HG02763 (cell line): ENCODE measurements around the gene MFSD6L.

ENCODE experiments used
- ATAC-seq: cut with Tn5 transposase; IDR thresholded peaks from one replicate; pipeline ENCODE4 v1.9.1; 2021; ENCODE audit warnings: mild to moderate bottlenecking, moderate library complexity; ENCODE audit not compliant: unreplicated experiment

Gene MFSD6L

DNA sequence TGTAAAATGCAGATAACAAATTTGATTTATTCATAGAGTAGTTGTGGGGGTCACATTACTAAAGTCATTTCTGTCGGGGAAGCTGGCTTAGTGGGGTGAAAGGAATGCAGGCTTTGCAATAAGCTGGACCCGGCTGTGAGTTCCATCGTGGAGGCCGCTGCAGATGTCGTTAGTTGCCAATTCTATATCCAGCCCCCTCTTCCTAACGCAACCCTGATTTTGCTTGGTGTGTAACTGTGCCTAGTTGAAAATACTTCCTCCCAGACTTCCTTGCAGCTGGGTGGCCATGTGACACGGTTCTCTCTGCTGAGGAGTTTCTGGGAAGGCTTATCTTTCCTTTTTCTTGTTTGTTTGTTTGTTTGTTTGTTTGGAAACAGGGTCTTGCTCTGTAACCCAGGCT lies 4.5 kb downstream of the MFSD6L start:
- no peak for ATAC-seq

- no peak for ATAC-seq
Measured at GRCh38 chr17:8793649-8794048, 5.5 kb downstream of the MFSD6L start.

GRCh38 chr17:8792646-8793045 lies 6.5 kb downstream of the MFSD6L start:
- no peak for ATAC-seq

- no peak for ATAC-seq
Measured at GRCh38 chr17:8791910-8792270, 7.3 kb downstream of the MFSD6L start.

DNA sequence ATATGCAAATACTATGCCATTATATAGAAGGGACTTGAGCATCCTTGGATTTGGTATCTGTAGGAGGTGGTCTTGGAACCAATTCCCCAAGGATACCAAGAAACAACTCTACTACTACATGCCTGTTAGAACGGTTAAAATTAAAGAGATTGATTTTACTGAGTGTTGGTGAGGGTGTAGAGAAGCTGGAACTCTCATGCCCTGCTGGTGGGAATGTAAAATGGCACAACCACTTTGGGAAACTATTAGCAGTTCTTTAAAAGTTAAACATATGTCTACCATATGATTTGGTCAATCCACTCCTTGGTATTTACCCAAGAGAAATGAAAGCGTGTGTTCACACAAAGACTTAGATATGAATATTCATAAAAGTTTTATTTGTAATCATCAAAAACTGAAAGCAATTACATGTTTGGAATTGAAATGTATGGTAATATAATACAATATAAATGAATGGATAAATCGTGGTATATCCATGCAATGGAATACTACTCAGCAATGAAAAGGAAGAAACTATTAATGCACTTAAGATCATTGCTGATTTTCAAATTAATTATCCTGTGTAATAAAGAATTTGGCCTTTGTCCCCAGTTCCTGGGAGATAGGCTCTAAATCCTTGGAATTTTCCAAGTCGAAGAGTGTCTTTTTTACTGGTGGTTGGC lies 7.8 kb downstream of the MFSD6L start:
- ATAC-seq: no peak

GRCh38 chr17:8789743-8790142 lies 9.4 kb downstream of the MFSD6L start:
- ATAC-seq: no peak

- no peak for ATAC-seq
Measured at GRCh38 chr17:8788998-8789397, 10.2 kb downstream of the MFSD6L start.

DNA sequence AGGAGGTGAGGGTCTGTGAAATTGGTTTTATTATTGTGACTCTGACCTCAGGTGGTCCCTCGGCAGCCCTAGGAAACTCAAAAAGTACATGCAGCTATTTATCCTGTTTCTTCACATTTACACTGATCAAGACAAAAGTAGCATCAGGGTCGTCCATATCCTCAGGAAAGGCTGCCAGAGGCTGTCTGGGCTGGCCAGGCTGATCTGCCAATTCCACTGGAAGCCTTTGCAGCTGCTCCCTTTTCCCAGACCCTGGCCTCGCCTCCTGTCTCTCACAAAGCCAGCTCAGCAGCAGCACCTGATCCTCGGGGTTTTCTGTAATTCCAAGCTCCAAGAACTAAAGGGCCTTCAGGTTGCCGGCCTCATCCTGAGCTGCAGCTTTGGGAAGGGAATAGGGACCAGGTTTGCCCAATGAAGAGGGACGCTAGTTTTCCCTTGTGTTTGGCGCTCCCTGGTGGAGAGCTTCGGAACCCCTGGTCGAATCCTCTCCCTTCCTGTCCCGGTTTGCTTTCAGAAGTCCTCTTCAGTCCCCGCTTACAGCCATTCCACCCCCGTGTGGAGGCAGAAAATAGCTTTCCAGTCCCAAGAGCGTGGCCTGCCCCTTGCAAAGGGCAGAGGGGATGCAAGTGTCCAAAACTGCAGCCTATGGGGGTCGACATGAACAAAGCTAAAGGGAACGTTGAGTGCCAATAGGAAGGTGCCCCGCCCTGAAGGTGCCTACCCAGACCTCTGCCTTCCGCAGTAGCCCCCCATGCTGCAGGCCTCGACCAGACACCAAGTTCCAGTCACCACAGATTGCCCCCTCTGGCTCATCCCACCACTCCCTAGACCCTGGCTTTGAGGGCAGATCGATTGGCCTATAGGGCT lies 13.4 kb downstream of the MFSD6L start:
- ATAC-seq: no peak

- no peak for ATAC-seq
Measured at GRCh38 chr17:8782176-8782575, 17.0 kb downstream of the MFSD6L start.

DNA sequence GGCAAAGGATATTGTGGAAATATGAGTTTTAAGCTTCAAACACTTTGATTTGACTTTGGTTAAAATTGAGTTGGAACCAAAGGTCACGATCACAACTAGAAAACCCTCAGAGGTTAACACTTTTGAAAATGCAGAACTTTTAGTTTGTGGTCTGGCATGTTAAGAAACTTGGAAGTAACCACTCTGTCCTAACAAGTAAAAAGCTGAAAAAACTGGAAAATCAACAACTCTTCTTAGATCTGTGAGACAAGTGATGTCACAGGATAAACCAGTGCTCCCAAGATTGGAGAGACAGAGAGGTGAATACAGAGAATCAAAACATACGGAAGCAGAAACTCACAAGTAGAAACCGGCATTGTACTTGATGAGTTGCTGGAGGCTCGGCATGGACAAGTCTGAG lies 17.4 kb downstream of the MFSD6L start:
- no peak for ATAC-seq

DNA sequence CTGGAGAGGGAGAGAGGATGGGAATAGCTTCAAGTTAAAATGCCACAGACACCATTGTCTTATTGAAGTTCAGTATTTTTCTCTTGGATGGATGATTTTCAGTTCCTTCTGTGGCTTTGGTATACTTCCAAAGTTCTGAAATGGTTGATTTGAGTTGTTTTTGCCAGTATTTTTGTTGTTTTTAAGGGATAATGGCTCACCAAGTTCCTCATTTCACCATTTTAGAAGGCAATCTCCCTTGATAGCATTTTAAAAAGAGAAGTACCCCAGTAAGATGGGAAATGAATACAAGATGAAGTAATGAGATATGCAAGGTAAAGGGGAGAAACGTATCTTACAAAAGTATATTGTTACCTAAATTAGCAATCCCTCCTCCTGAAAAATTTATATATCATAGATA lies 22.3 kb downstream of the MFSD6L start:
- no peak for ATAC-seq

DNA sequence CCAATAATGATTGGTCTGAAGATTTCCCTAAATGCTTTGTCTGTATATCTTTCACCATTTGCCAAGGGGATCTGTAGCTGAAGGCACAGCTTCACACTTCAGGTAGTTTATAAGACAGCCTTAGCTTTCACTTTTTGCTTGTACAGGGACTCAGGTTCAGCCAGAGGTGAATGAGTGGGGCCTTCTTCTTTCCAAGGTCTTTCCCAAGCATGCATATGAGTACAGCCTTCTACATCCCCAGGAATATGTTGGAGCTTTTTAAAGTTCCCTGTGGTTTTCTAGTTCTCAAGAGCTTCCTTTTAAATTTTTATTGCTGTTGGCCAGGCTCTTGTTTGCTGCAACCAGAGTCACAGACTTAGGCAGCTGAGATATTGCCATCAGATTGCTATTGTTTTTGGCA lies 22.9 kb downstream of the MFSD6L start:
- no peak for ATAC-seq

DNA sequence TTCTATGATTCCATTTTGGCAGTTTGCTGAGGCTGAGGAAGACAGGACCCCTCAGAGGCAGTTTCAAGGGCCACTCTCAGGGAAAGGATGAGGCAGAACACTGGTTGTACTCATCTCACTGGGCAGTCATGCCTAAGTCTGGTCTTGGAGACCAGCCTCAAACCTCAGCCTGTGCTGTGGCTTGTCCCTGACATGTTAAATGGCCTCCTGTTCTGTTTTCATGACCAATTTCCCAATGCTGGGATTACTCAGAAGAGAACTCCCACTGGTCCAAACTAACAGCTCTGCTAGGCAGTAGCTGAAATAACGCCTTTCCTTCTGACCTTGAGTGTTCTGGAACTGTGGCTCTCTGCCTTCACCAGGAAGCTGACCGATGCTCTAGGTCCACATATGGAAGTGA lies 32.4 kb downstream of the MFSD6L start:
- no peak for ATAC-seq

GRCh38 chr17:8762012-8762411 lies 37.2 kb downstream of the MFSD6L start:
- ATAC-seq: no peak

DNA sequence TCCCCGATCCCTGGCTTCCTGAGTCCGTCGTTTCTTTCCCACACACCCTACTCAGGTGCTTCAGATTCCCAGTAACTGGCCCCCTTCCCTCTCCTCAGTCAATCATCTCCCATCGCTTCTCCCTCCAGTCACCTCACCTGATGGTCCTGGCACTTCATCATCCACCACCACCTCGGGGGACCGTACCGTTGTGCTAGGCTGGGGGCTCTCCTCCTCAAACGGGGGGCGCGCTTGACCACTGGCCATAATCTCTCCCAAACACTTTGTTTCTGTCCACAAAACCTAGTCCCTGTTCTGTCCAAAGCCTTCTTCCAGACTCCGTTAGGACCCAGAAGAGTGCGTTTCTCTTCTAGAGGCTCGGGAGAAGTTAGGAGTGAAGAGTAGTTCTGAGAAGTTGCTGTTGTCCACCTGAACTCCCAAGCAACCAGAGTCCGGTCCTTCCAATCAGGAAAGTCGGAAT lies 41.0 kb downstream of the MFSD6L start, which contains the start of gene SPDYE4:
TSS of gene SPDYE4 (minus strand) at position 410 of the 460 bp plus-strand sequence. CDS start at position 246, 164 bp downstream.
- ATAC-seq: no peak

- no peak for ATAC-seq
Measured at GRCh38 chr17:8757189-8757588, 42.0 kb downstream of the MFSD6L start.

GRCh38 chr17:8755590-8756255 lies 43.4 kb downstream of the MFSD6L start:
- no peak for ATAC-seq

- ATAC-seq: no peak
Measured at GRCh38 chr17:8754890-8755289, 44.3 kb downstream of the MFSD6L start.

GRCh38 chr17:8753976-8754440 lies 45.2 kb downstream of the MFSD6L start:
- ATAC-seq: no peak

- no peak for ATAC-seq
Measured at GRCh38 chr17:8753136-8753975, 45.8 kb downstream of the MFSD6L start.

DNA sequence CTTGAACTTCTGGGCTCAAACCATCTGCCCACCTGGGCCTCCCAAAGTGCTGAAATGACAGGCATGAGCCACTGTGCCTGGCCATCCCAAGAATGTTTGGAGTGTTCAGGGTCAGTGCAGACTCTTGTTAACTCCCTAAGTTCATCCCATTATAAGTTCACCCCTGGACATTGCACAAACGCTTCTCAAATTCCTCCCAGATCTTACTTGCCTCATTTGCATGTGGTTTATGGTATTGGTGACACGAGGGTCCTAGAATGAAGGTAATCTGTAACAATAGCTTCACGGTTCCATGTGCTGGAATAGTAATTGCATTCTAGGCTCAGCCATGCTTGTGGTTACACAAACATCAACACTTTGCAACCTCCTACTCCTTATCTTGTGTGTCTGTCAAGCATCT lies 49.5 kb downstream of the MFSD6L start:
- no peak for ATAC-seq
